Chondrocyte (in vitro differentiated cells): ENCODE data around the gene SDSL. TPM values are rescaled to one million over a fixed set of nuclear protein-coding genes. Genes with fewer than 3 reads are reported as not detected.

Source experiments
- DNase-seq: peaks from one replicate; pipeline ENCODE4 v3.0.0; 2021; ENCODE audit warnings: mixed read lengths, low spot score
- H3K27ac Mint-ChIP-seq: one replicate; pipeline ENCODE4 v1.8.0; 2021; ENCODE audit warnings: mild to moderate bottlenecking, moderate library complexity, mixed read lengths; ENCODE audit not compliant: unreplicated experiment
- H3K27me3 Mint-ChIP-seq: 2 replicates; pipeline ENCODE4 v1.8.0; 2021; ENCODE audit warnings: low read depth, mixed read lengths
- H3K36me3 Mint-ChIP-seq: 2 replicates; pipeline ENCODE4 v1.8.0; 2021; ENCODE audit warnings: low read depth, mixed read lengths
- H3K4me1 Mint-ChIP-seq: 2 replicates; pipeline ENCODE4 v1.8.0; 2021; ENCODE audit warnings: low read depth, mild to moderate bottlenecking, mixed read lengths
- H3K4me3 Mint-ChIP-seq: one replicate; pipeline ENCODE4 v1.8.0; 2021; ENCODE audit warnings: mild to moderate bottlenecking, moderate library complexity, mixed read lengths; ENCODE audit not compliant: unreplicated experiment
- H3K9me3 Mint-ChIP-seq: 2 replicates; pipeline ENCODE4 v1.8.0; 2021; ENCODE audit warnings: low read depth, mixed read lengths
- CTCF ChIP-seq: fragments of 200-600 bp; sonication (generic); IDR thresholded peaks from 2 replicates; pipeline ENCODE4 v1.5.0; 2021; ENCODE audit warnings: antibody characterized with exemption, mild to moderate bottlenecking, moderate library complexity
- total RNA-seq: library from RNA; stranded (reverse); gene quantifications from 3 replicates; pipeline ENCODE4 v1.2.1, GENCODE V29; 2021

Gene SDSL
- total RNA-seq, 1 donor from 2014 or later = 8.4 TPM

GRCh38 chr12:113387631-113388030, 34.5 kb upstream of the SDSL start:
- no peaks in the 10 kb centered on the region for H3K4me1 Mint-ChIP-seq
- no peak for DNase-seq
- TF ChIP-seq CTCF = no peak
- no peaks in the 10 kb centered on the region for H3K9me3 Mint-ChIP-seq
- H3K4me3 Mint-ChIP-seq = no peak overlapping the region
- no peak overlapping the region for H3K27ac Mint-ChIP-seq
- H3K27me3 Mint-ChIP-seq = no peaks in the 10 kb centered on the region
- H3K36me3 Mint-ChIP-seq = peaks cover 20% of the 10 kb centered on the region

- H3K4me3 Mint-ChIP-seq = no peak overlapping the region
- H3K36me3 Mint-ChIP-seq = peaks cover 20% of the 10 kb centered on the region
- H3K27ac Mint-ChIP-seq = no peak overlapping the region
Observed at GRCh38 chr12:113388351-113388750, 33.8 kb upstream of the SDSL start.

GRCh38 chr12:113390064-113391043, 31.8 kb upstream of the SDSL start:
- no peak for TF ChIP-seq CTCF
- Mint-ChIP-seq H3K9me3 (no peaks in the 10 kb centered on the region), H3K4me3 (no peak overlapping the region), H3K27me3 (no peaks in the 10 kb centered on the region), H3K27ac (no peak overlapping the region), H3K4me1 (no peaks in the 10 kb centered on the region), H3K36me3 (peaks cover 11% of the 10 kb centered on the region)
- no peak for DNase-seq

More at GRCh38 chr12:113388351-113388750, 33.8 kb upstream of the SDSL start:
- TF ChIP-seq CTCF = no peak
- Mint-ChIP-seq H3K27me3 (no peaks in the 10 kb centered on the region), H3K4me1 (no peaks in the 10 kb centered on the region), H3K9me3 (no peaks in the 10 kb centered on the region)
- no peak for DNase-seq

- Mint-ChIP-seq H3K9me3 (no peaks in the 10 kb centered on the region), H3K27ac (no peak overlapping the region), H3K36me3 (peaks cover 11% of the 10 kb centered on the region), H3K4me1 (no peaks in the 10 kb centered on the region), H3K4me3 (no peak overlapping the region), H3K27me3 (no peaks in the 10 kb centered on the region)
- no peak for DNase-seq
- TF ChIP-seq CTCF = no peak
Observed at GRCh38 chr12:113391145-113391544, 31.0 kb upstream of the SDSL start.

GRCh38 chr12:113391650-113392337, 30.4 kb upstream of the SDSL start:
- peaks cover 9% of the 10 kb centered on the region for H3K36me3 Mint-ChIP-seq
- H3K9me3 Mint-ChIP-seq = no peaks in the 10 kb centered on the region
- peaks cover 1% of the 10 kb centered on the region for H3K27me3 Mint-ChIP-seq
- no peak for TF ChIP-seq CTCF
- H3K4me1 Mint-ChIP-seq = no peaks in the 10 kb centered on the region
- no peak overlapping the region for H3K27ac Mint-ChIP-seq
- no peak overlapping the region for H3K4me3 Mint-ChIP-seq
- no peak for DNase-seq
